Liver (tissue), 9 donors: ENCODE measurements around the gene LRRTM3. TPM values are rescaled to one million over a fixed set of nuclear protein-coding genes. Genes with fewer than 3 reads are reported as not detected.

Experiments used
- DNase-seq: peaks from one replicate; pipeline ENCODE4 v3.0.0-alpha.2; 2017; ENCODE audit warnings: low spot score
- H3K27ac ChIP-seq, 2 donors: one replicate each; pipeline ENCODE4 v1.7.0; 2013; ENCODE audit warnings: inconsistent platforms in 2 of 2, low read length in 2 of 2, control low read depth in 1 of 2, low read depth in 1 of 2, mild to moderate bottlenecking in 1 of 2
- H3K27me3 ChIP-seq, 4 donors: one replicate each; pipeline versions ENCODE4 v1.6.1 to v1.7.0; 2013; ENCODE audit warnings: low read length in 3 of 4, inconsistent platforms in 1 of 4, mild to moderate bottlenecking in 1 of 4, moderate library complexity in 1 of 4; ENCODE audit not compliant: control insufficient read depth in 4 of 4, insufficient read depth in 4 of 4
- H3K36me3 ChIP-seq, 4 donors: one replicate each; pipeline versions ENCODE4 v1.6.1 to v1.7.0; 2013; ENCODE audit warnings: low read length in 3 of 4, mild to moderate bottlenecking in 3 of 4, low read depth in 1 of 4, moderate library complexity in 1 of 4; ENCODE audit not compliant: control insufficient read depth in 4 of 4, insufficient read depth in 3 of 4
- H3K4me1 ChIP-seq, 4 donors: one replicate each; pipeline versions ENCODE4 v1.6.1 to v1.7.0; 2013; ENCODE audit warnings: low read length in 3 of 4, mild to moderate bottlenecking in 3 of 4, moderate library complexity in 1 of 4; ENCODE audit not compliant: control insufficient read depth in 4 of 4, insufficient read depth in 4 of 4
- H3K4me3 ChIP-seq, 3 donors: one replicate each; pipeline versions ENCODE4 v1.6.1 to v1.7.0; 2013; ENCODE audit warnings: low read length in 3 of 3, control low read depth in 1 of 3, low read depth in 1 of 3, mild to moderate bottlenecking in 1 of 3
- H3K9ac ChIP-seq, 2 donors: one replicate each; pipeline ENCODE4 v1.7.0; 2013; ENCODE audit warnings: low read length in 2 of 2, mild to moderate bottlenecking in 2 of 2, moderate library complexity in 2 of 2, control low read depth in 1 of 2, low read depth in 1 of 2
- H3K9me3 ChIP-seq, 4 donors: one replicate each; pipeline versions ENCODE4 v1.6.1 to v1.7.0; 2013; ENCODE audit warnings: low read length in 3 of 4; ENCODE audit not compliant: control insufficient read depth in 4 of 4
- EGR1 ChIP-seq, 2 donors: IDR thresholded peaks; 2 replicates each; pipeline ENCODE4 v1.6.1; 2016 to 2018; ENCODE audit warnings: antibody characterized with exemption in 2 of 2, low read depth in 2 of 2
- FOXA1 ChIP-seq: IDR thresholded peaks from 2 replicates; pipeline ENCODE4 v1.6.1; 2016; ENCODE audit warnings: antibody characterized with exemption
- FOXA2 ChIP-seq: IDR thresholded peaks from 2 replicates; pipeline ENCODE4 v1.6.1; 2016; ENCODE audit warnings: antibody characterized with exemption
- HNF4A ChIP-seq, 2 donors: conservative IDR thresholded peaks; 2 replicates each; pipeline ENCODE4 v1.6.1; 2016; ENCODE audit warnings: antibody characterized with exemption in 2 of 2, mild to moderate bottlenecking in 2 of 2
- HNF4G ChIP-seq: IDR thresholded peaks from 2 replicates; pipeline ENCODE4 v1.6.1; 2016; ENCODE audit warnings: antibody characterized with exemption
- JUND ChIP-seq, 2 donors: IDR thresholded peaks; 2 replicates each; pipeline ENCODE4 v1.6.1; 2016; ENCODE audit warnings: antibody characterized with exemption in 2 of 2
- NR2F2 ChIP-seq: IDR thresholded peaks from 2 replicates; pipeline ENCODE4 v1.6.1; 2016; ENCODE audit warnings: antibody characterized with exemption
- RAD21 ChIP-seq, 2 donors: IDR thresholded peaks; 2 replicates each; pipeline ENCODE4 v1.6.1; 2016; ENCODE audit warnings: antibody characterized with exemption in 2 of 2, mild to moderate bottlenecking in 2 of 2
- SP1 ChIP-seq: IDR thresholded peaks from 2 replicates; pipeline ENCODE4 v1.6.1; 2018; ENCODE audit warnings: antibody characterized with exemption, mild to moderate bottlenecking
- TAF1 ChIP-seq: conservative IDR thresholded peaks from 2 replicates; pipeline ENCODE4 v1.6.1; 2016; ENCODE audit warnings: antibody characterized with exemption, mild to moderate bottlenecking
- YY1 ChIP-seq: IDR thresholded peaks from 2 replicates; pipeline ENCODE4 v1.6.1; 2016; ENCODE audit warnings: antibody characterized with exemption, mild to moderate bottlenecking
- WGBS: extraction: QIAGEN DNeasy Blood & Tissue Kit; methylation state at CpG from one replicate; pipeline ENCODE4 v1.1.7; 2013; 5-methylcytosine and 5-hydroxymethylcytosine counted together
- polyA plus RNA-seq, 2 donors: library from polyadenylated mRNA; stranded (reverse) in 1 of 2; unstranded in 1 of 2; fragments of 200-250 nt in 1 of 2; fragments of >200 nt in 1 of 2; fragmentation: Nextera tagmentation in 1 of 2; extraction: Ambion mirVana in 1 of 2; gene quantifications; one replicate each; pipeline versions ENCODE4 v1.2.1 to v1.2.3, GENCODE V29; 2013 to 2015
- total RNA-seq, 2 donors: library from RNA; depleted of rRNA; stranded (reverse); fragments of >200 nt; gene quantifications; one replicate each; pipeline ENCODE4 v1.2.3, GENCODE V29; 2014
- TF ChIP-seq, protein P1 (sequence below): IDR thresholded peaks from 2 replicates; pipeline ENCODE4 v1.6.1; 2016; ENCODE audit warnings: antibody characterized with exemption
- TF ChIP-seq, protein P2 (sequence below): IDR thresholded peaks from 2 replicates; pipeline ENCODE4 v1.6.1; 2016; ENCODE audit warnings: antibody characterized with exemption, mild to moderate bottlenecking
- TF ChIP-seq, protein P3 (sequence below): fragments of 150-350 bp; IDR thresholded peaks from 2 replicates; pipeline ENCODE4 v1.5.1; 2017; ENCODE audit warnings: improper control_type of control experiment, low read depth, low read length; ENCODE audit not compliant: missing input control
- donor health status: healthy.
- donor health status: healthy.
- donor health status: healthy.
- donor health status: healthy.
- donor health status: healthy.

Gene LRRTM3
- total and polyA plus RNA-seq, 4 donors, result 0.67 TPM; not detected in 3

DNA sequence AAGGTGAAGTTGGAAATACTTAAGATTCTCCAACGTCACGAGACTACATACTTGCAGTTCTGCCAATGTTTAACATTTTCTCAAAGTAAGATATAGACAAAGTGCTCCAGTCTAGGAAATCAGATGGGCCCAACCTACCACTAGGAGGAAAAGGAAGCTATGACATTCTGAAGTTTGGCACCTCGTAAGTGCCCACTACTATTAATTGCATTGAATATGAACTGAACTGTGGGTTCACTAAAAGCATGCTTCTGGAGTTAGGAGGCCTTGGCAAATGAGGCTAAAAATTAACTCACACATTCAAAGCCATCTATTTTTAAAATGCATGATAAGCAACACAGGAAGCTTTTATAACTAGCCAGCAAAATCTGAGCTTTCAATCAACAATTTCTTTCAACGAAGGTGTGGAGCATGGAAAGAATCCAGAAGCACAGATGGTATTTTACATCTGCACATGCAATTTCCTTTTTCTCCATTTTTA is 149.7 kb downstream of the LRRTM3 start:
- no peaks in the 10 kb centered on the region for H3K9me3 ChIP-seq
- TF ChIP-seq HNF4A (conservative IDR thresholded peaks at IDR 0.05), result no peak
- TF ChIP-seq, protein P1, sequence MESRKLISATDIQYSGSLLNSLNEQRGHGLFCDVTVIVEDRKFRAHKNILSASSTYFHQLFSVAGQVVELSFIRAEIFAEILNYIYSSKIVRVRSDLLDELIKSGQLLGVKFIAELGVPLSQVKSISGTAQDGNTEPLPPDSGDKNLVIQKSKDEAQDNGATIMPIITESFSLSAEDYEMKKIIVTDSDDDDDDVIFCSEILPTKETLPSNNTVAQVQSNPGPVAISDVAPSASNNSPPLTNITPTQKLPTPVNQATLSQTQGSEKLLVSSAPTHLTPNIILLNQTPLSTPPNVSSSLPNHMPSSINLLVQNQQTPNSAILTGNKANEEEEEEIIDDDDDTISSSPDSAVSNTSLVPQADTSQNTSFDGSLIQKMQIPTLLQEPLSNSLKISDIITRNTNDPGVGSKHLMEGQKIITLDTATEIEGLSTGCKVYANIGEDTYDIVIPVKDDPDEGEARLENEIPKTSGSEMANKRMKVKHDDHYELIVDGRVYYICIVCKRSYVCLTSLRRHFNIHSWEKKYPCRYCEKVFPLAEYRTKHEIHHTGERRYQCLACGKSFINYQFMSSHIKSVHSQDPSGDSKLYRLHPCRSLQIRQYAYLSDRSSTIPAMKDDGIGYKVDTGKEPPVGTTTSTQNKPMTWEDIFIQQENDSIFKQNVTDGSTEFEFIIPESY, result no peak
- no peak for TF ChIP-seq TAF1
- no peak for TF ChIP-seq FOXA1
- TF ChIP-seq, protein P2, sequence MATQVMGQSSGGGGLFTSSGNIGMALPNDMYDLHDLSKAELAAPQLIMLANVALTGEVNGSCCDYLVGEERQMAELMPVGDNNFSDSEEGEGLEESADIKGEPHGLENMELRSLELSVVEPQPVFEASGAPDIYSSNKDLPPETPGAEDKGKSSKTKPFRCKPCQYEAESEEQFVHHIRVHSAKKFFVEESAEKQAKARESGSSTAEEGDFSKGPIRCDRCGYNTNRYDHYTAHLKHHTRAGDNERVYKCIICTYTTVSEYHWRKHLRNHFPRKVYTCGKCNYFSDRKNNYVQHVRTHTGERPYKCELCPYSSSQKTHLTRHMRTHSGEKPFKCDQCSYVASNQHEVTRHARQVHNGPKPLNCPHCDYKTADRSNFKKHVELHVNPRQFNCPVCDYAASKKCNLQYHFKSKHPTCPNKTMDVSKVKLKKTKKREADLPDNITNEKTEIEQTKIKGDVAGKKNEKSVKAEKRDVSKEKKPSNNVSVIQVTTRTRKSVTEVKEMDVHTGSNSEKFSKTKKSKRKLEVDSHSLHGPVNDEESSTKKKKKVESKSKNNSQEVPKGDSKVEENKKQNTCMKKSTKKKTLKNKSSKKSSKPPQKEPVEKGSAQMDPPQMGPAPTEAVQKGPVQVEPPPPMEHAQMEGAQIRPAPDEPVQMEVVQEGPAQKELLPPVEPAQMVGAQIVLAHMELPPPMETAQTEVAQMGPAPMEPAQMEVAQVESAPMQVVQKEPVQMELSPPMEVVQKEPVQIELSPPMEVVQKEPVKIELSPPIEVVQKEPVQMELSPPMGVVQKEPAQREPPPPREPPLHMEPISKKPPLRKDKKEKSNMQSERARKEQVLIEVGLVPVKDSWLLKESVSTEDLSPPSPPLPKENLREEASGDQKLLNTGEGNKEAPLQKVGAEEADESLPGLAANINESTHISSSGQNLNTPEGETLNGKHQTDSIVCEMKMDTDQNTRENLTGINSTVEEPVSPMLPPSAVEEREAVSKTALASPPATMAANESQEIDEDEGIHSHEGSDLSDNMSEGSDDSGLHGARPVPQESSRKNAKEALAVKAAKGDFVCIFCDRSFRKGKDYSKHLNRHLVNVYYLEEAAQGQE, result no peak
- TF ChIP-seq, protein P3, sequence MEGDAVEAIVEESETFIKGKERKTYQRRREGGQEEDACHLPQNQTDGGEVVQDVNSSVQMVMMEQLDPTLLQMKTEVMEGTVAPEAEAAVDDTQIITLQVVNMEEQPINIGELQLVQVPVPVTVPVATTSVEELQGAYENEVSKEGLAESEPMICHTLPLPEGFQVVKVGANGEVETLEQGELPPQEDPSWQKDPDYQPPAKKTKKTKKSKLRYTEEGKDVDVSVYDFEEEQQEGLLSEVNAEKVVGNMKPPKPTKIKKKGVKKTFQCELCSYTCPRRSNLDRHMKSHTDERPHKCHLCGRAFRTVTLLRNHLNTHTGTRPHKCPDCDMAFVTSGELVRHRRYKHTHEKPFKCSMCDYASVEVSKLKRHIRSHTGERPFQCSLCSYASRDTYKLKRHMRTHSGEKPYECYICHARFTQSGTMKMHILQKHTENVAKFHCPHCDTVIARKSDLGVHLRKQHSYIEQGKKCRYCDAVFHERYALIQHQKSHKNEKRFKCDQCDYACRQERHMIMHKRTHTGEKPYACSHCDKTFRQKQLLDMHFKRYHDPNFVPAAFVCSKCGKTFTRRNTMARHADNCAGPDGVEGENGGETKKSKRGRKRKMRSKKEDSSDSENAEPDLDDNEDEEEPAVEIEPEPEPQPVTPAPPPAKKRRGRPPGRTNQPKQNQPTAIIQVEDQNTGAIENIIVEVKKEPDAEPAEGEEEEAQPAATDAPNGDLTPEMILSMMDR, result no peak
- no peak for TF ChIP-seq YY1
- TF ChIP-seq JUND (IDR thresholded peaks at IDR 0.05), result no peak
- no peak for TF ChIP-seq FOXA2
- TF ChIP-seq EGR1 (IDR thresholded peaks at IDR 0.05; ENCODE audit: low read depth in 2 of 2), result no peak
- H3K27ac ChIP-seq, result no peak overlapping the region
- H3K4me3 ChIP-seq, result no peak overlapping the region
- 61% methylated on average over 4 of the region's 4 CpGs for WGBS
- H3K27me3 ChIP-seq, result no peaks in the 10 kb centered on the region
- no peaks in the 10 kb centered on the region for H3K36me3 ChIP-seq
- no peak for DNase-seq
- H3K9ac ChIP-seq, result no peak overlapping the region
- peaks cover 0 to 18% (median 6%) of the 10 kb centered on the region in 4 donors for H3K4me1 ChIP-seq

DNA sequence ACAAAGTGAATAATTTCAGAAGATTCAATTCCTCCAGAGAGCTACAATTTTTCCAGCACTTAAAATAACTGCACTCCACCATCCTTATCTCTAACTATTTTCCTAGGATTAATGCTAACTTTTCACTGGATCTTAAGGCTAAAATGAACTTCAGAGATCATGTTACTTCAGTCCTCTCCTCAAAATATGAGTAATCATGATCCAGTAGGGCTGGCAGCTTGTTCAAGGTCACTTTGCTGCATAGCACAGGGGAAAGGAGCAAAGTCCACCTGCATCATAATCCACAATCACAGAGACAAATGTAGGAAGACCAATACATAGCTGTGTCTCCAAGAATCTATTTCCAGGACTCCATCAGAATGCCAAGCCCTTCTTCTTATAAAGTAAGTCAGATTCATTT is 150.3 kb downstream of the LRRTM3 start:
- H3K9ac ChIP-seq, result no peak overlapping the region
- H3K27ac ChIP-seq, result no peak overlapping the region
- no peaks in the 10 kb centered on the region for H3K36me3 ChIP-seq
- H3K4me1 ChIP-seq, result peaks cover 0 to 18% (median 6%) of the 10 kb centered on the region in 4 donors
- peak; percentile 61 for TF ChIP-seq HNF4G
- peak; percentile 47 for TF ChIP-seq SP1
- TF ChIP-seq NR2F2, result no peak
- peak; percentile 18 to 19 for TF ChIP-seq RAD21 (IDR thresholded peaks at IDR 0.05)
- peak; percentile 80 to 90 for TF ChIP-seq HNF4A (conservative IDR thresholded peaks at IDR 0.05)
- no peaks in the 10 kb centered on the region for H3K9me3 ChIP-seq
- no peaks in the 10 kb centered on the region for H3K27me3 ChIP-seq
- H3K4me3 ChIP-seq, result no peak overlapping the region
- no peak for DNase-seq
